Measurements from ENCODE around the gene KCNQ1OT1. TPM values are rescaled to one million over a fixed set of nuclear protein-coding genes. Genes with fewer than 3 reads are reported as not detected.

KCNQ1OT1 gene
- total and polyA plus RNA-seq, 9 of the 15 experiments (the other 6 are each of a cell fraction or from before 2014, with no cell fraction given): 0.04 to 2.3 (median 0.74) TPM

GRCh38 chr11:2700415-2701211, 819 bp upstream of the KCNQ1OT1 start (continued):
- TF ChIP-seq ATF1 (CRISPR knock-in tag; IDR thresholded peaks at IDR 0.05) (no peak), ATF1 (tag; IDR thresholded peaks at IDR 0.05) (0 out of 2 replicates have a peak, but pooled peaks have one; percentile 25), MTA2 (IDR thresholded peaks at IDR 0.05; ENCODE audit: low read depth) (no peak), RBBP5 (IDR thresholded peaks at IDR 0.05; ENCODE audit: borderline replicate concordance, insufficient read depth, low read length, poor library complexity, severe bottlenecking) (no peak), CHCHD3 (CRISPR knock-in tag; IDR thresholded peaks at IDR 0.05) (no peak), BRCA1 (IDR thresholded peaks at IDR 0.05) (no peak), BRCA1 (CRISPR knock-in tag; IDR thresholded peaks at IDR 0.05) (no peak), NRF1 (conservative IDR thresholded peaks at IDR 0.05 in 1 of 2, IDR thresholded peaks at IDR 0.05 in 1 of 2) (0 out of 4 replicates have a peak, but pooled peaks of 1 of the 2 experiments have one; percentile 15), E2F3 (CRISPR knock-in tag; IDR thresholded peaks at IDR 0.05) (0 out of 2 replicates have a peak, but pooled peaks have one; percentile 12), ZNF561 (CRISPR knock-in tag; conservative IDR thresholded peaks at IDR 0.05) (no peak), FOXA1 (IDR thresholded peaks at IDR 0.05; ENCODE audit: borderline replicate concordance) (no peak), ZNF780A (CRISPR knock-in tag; IDR thresholded peaks at IDR 0.05) (no peak), TCF7 (IDR thresholded peaks at IDR 0.05; ENCODE audit: borderline replicate concordance) (no peak), MIER1 (IDR thresholded peaks at IDR 0.05; ENCODE audit: low read depth) (no peak), NR1H2 (CRISPR knock-in tag; IDR thresholded peaks at IDR 0.05) (peak; percentile 86; the same call in 1 of the 2 replicates), ZFX (CRISPR knock-in tag; IDR thresholded peaks at IDR 0.05) (peak; percentile 75), SMC3 (conservative IDR thresholded peaks at IDR 0.05; ENCODE audit: insufficient read depth, low read depth, low read length) (no peak), PCBP1 (IDR thresholded peaks at IDR 0.05; ENCODE audit: low read depth, low read length, poor library complexity, severe bottlenecking) (no peak)
- TF ChIP-seq, protein P1, sequence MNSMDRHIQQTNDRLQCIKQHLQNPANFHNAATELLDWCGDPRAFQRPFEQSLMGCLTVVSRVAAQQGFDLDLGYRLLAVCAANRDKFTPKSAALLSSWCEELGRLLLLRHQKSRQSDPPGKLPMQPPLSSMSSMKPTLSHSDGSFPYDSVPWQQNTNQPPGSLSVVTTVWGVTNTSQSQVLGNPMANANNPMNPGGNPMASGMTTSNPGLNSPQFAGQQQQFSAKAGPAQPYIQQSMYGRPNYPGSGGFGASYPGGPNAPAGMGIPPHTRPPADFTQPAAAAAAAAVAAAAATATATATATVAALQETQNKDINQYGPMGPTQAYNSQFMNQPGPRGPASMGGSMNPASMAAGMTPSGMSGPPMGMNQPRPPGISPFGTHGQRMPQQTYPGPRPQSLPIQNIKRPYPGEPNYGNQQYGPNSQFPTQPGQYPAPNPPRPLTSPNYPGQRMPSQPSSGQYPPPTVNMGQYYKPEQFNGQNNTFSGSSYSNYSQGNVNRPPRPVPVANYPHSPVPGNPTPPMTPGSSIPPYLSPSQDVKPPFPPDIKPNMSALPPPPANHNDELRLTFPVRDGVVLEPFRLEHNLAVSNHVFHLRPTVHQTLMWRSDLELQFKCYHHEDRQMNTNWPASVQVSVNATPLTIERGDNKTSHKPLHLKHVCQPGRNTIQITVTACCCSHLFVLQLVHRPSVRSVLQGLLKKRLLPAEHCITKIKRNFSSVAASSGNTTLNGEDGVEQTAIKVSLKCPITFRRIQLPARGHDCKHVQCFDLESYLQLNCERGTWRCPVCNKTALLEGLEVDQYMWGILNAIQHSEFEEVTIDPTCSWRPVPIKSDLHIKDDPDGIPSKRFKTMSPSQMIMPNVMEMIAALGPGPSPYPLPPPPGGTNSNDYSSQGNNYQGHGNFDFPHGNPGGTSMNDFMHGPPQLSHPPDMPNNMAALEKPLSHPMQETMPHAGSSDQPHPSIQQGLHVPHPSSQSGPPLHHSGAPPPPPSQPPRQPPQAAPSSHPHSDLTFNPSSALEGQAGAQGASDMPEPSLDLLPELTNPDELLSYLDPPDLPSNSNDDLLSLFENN (IDR thresholded peaks at IDR 0.05; ENCODE audit: low read depth in 2 of 2, low read length in 2 of 2): no peak
- TF ChIP-seq, protein P2, sequence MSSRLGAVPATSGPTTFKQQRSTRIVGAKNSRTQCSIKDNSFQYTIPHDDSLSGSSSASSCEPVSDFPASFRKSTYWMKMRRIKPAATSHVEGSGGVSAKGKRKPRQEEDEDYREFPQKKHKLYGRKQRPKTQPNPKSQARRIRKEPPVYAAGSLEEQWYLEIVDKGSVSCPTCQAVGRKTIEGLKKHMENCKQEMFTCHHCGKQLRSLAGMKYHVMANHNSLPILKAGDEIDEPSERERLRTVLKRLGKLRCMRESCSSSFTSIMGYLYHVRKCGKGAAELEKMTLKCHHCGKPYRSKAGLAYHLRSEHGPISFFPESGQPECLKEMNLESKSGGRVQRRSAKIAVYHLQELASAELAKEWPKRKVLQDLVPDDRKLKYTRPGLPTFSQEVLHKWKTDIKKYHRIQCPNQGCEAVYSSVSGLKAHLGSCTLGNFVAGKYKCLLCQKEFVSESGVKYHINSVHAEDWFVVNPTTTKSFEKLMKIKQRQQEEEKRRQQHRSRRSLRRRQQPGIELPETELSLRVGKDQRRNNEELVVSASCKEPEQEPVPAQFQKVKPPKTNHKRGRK (tag; IDR thresholded peaks at IDR 0.05): no peak
- TF ChIP-seq, protein P3, sequence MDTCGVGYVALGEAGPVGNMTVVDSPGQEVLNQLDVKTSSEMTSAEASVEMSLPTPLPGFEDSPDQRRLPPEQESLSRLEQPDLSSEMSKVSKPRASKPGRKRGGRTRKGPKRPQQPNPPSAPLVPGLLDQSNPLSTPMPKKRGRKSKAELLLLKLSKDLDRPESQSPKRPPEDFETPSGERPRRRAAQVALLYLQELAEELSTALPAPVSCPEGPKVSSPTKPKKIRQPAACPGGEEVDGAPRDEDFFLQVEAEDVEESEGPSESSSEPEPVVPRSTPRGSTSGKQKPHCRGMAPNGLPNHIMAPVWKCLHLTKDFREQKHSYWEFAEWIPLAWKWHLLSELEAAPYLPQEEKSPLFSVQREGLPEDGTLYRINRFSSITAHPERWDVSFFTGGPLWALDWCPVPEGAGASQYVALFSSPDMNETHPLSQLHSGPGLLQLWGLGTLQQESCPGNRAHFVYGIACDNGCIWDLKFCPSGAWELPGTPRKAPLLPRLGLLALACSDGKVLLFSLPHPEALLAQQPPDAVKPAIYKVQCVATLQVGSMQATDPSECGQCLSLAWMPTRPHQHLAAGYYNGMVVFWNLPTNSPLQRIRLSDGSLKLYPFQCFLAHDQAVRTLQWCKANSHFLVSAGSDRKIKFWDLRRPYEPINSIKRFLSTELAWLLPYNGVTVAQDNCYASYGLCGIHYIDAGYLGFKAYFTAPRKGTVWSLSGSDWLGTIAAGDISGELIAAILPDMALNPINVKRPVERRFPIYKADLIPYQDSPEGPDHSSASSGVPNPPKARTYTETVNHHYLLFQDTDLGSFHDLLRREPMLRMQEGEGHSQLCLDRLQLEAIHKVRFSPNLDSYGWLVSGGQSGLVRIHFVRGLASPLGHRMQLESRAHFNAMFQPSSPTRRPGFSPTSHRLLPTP (IDR thresholded peaks at IDR 0.05; ENCODE audit: borderline replicate concordance, extremely low read depth, insufficient read length): no peak
